Eye (tissue), 1 donor: Measurements from ENCODE around the gene MROH2A.

Experiments
- DNase-seq: peaks from one replicate; pipeline ENCODE4 v3.0.0-alpha.2; 2015

The MROH2A gene

DNA sequence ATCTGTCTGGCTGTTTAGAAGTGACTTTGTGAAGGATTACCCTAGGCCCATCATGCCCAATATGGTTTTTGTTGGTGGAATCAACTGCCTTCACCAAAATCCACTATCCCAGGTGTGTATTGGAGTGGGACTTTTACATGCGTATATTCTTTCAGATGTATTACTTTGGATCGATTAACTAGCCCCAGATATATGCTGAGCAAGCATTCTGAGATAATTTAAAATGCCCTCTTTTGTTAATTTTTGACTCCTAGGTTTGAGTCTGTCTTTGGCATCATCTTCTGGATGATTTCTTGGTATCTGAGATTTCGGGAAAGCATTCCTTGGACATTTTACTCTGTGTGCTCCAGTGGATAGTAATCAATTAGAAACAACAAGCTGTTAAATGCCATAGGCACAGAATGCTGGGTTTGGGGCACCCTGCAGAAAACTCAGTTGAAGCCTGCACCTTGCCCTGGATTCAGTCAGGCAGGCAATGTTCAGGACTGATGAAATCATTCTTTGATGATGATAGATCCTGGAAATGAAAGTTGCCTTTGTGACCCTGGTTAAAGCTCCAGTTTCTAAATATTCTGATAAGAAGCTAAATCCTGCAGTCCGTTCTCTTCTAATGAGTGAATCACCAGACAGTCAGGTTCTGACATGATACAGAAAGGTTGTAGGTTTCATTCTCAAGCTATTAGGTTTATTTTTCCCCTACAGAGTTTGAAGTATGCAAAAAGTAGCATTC is 16.9 kb upstream of the MROH2A start:
- DNase-seq, result no peak

DNA sequence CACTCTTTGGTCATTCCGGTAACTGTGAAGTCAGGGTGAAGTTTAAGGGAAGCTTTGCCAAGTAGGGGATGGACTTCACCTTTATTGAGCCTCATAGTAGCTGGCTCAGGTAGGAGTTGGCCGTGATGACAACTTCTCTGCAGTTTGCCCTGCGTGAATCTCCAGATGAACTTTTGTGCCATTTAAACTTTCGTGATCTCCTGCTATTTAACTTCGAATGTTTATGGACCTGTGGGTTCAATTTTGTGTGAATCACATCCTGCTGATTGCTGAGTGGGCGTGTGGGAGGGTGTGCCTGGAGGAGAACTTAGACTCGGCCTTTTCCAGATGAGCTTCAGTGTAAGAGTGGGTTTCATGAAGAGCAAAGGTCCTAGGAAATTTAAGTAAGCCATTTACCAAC is 13.9 kb upstream of the MROH2A start:
- DNase-seq, result no peak

DNA sequence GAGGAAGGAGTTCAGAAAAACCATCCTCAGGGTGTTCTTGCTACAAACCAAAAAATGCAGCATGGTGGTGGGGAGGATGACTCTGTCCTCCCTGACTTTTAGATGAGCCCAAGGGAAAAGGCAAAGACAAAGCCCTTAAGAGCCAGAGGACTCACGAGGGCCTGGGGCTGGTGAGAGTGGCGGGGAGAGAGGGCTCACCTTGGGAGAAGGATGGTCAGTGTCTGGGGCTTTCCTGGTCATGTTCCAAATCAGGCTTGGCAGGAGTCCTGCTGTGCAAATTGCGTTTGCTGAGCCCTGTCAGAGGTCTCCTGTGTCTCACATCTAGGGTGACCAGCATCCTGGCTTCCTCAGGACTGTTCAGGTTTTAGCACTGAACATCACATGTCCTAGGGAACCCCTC is 13.4 kb upstream of the MROH2A start:
- DNase-seq, result no peak

DNA sequence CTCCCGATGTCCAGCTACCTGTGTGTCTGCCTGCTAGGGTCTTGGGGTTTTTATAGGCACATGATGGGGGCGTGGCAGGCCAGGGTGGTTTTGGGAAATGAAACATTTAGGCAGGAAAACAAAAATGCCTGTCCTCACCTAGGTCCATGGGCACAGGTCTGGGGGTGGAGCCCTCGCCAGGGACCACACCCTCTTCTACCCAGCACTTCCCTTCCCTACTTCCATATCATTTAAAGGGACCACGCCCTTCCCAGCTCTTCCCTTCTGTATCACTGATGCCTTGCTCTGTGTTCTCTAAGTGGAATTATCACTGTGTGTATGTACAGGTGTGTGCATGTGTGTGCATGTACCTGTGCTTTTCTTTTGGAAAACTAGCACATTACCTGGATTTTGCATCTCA is 11.7 kb upstream of the MROH2A start:
- DNase-seq, result no peak

DNA sequence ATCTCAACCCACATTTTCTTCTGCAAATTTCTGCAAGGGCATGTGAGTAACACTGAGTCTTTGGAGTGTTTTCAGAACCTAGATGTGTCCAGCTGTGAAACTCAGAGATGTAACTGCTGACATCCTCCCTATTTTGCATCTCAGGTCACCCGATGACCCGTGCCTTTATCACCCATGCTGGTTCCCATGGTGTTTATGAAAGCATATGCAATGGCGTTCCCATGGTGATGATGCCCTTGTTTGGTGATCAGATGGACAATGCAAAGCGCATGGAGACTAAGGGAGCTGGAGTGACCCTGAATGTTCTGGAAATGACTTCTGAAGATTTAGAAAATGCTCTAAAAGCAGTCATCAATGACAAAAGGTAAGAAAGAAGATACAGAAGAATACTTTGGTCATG is 10.1 kb upstream of the MROH2A start:
- DNase-seq, result peak; percentile 69

DNA sequence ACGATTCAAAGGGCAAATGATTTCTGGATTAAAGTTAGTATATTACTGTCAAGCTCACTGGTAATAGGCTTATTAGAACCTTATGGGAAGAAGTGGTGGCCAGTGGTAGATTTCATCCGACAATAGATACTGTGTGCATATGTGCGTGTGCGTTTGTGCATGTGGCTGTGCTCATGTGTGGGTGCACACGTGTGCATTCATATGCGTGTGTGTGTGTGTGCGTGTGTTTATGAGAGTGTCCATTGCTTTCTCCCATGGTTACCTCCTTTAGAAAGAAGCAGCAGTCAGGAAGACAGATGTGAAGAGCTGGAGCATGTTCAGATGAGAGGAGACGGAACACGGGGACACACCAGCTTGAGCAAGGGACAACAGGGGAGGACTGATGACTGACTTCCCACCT is 8.9 kb upstream of the MROH2A start:
- no peak for DNase-seq

DNA sequence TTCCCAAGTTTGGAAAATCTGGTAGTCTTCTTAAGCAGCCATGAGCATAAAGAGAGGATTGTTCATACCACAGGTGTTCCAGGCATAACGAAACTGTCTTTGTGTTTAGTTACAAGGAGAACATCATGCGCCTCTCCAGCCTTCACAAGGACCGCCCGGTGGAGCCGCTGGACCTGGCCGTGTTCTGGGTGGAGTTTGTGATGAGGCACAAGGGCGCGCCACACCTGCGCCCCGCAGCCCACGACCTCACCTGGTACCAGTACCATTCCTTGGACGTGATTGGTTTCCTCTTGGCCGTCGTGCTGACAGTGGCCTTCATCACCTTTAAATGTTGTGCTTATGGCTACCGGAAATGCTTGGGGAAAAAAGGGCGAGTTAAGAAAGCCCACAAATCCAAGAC is 6.0 kb upstream of the MROH2A start:
- DNase-seq, result no peak

DNA sequence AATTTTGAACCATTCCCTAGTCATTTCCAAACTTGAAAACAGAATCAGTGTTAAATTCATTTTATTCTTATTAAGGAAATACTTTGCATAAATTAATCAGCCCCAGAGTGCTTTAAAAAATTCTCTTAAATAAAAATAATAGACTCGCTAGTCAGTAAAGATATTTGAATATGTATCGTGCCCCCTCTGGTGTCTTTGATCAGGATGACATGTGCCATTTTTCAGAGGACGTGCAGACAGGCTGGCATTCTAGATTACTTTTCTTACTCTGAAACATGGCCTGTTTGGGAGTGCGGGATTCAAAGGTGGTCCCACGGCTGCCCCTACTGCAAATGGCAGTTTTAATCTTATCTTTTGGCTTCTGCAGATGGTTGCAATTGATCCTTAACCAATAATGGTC is 5.5 kb upstream of the MROH2A start:
- DNase-seq, result no peak

DNA sequence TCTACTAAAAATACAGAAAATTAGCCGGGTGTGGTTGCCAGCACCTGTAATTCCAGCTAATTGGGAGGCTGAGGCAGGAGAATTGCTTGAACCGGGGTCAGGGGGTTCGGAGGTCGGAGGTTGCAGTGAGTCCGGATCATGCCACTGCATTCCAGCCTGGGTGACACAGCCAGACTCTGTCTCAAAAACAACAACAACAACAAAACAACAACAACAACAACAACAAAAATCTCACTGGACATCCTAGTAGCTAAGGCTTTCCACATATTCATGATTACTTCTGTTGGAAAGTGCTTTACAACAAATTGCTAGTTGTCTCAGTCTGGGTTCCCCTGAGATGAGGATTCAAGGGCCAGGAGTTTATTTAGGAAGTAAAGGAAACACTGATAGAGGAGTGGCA is 4.3 kb upstream of the MROH2A start:
- no peak for DNase-seq

DNA sequence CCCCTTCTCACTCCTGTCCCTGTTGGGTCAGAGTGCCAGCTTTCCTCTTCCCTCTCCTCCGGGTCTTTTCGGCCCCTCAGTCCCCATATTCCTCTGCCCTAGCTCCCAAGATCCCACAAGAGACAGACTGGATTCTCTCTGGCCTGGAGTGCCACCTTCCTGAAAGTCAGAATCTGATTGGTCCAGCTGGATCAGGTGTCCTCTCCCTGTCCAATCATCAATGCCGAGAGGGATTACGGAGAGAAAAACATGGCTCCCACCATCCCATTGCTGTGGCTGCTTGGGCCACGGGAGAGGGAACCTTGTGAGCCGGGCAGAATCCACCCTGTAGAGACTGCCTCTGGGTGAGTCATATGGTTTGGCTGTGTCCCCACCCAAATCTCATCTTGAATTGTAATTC is 2.7 kb upstream of the MROH2A start:
- no peak for DNase-seq

DNA sequence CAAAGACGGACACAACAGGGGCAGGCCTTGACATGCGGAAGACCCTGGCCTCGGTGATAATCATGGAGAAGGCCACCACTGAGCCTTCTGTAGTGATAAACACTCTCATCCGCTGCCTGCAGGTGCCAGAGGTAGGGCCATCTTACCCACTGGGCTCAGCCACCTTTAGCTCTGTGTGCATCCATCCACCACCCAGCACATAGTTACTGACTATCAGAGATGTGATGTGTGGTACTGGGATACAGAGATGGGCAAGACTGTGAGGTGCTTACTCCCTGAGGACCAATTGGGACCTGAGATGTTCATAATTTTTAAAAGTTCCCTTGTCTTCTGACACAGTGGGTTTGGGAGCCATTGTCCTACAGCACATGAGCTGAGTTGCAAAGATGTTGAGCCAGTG is 1.6 kb downstream of the MROH2A start:
- no peak for DNase-seq

DNA sequence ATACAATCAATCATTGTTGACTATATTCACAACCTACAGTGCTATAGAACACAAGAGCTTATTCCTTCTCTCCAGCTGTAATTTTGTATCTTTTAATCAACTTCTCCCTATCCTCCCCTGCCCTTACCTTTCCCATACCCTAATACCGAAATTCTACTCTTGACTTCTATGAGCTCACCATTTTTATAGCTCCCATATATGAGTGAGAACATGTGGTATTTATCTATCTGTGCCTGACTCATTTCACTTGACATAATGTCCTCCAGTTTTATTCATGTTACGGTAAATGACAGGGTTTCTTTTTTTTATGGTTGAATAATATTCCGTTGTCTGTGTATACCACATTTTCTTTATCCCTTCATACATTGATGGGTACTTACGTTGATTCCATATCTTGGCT is 2.6 kb downstream of the MROH2A start:
- no peak for DNase-seq

DNA sequence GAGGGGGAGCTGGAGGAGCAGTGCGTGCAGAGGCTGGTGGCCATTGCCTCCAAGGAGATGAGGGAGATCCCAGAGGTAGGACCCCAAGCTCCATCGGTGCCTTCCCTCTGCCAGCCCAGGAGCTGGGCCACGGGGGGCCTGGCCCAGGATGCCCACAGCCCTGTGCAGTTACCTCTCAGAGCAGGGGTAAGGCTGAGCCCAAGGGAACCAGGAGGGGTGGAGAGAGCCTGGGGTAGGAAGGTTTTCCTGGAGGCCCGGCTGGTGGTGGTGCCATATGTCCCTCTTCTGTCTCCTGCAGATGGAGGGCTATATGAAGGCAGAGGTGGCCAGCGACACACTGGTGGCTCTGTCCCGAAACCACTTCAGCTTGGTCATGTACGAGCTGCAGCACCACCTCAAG is 11.4 kb downstream of the MROH2A start:
- DNase-seq, result no peak

DNA sequence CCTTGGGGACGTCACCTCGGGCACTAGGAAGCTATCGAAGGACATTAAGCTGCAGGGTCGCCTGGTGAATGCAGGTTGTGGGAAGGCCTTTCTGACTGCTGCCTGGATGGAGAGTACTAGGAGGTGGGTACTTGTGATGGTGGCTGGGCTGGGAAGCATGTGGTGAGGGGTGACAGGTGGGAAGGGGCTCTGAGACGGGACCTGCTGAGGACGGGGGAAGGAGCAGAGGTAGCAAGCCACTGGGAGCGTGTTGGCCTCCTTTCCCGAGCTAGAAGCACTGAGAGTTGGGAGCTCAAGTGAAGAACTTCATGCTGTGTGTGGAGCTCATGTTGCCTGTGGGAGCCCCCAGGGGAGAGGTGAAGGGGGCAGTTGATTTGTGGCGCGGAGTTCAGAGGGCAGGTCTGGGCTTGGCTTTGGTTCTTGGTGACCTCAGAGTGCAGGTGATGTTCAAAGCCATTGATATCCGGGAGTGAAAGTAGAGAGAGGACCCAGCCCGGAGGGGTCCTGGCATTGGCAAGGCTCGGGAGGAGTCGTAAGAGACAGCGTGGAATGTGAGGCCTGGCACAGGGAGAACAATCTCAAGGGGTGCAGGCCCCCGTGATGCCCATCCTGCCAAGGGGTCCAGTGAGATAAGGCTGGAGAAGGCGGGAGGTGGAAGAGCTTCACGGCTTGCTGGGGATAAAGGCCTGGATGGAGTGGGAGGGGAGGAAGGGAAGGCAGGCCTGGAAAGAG is 13.2 kb downstream of the MROH2A start:
- DNase-seq, result no peak

DNA sequence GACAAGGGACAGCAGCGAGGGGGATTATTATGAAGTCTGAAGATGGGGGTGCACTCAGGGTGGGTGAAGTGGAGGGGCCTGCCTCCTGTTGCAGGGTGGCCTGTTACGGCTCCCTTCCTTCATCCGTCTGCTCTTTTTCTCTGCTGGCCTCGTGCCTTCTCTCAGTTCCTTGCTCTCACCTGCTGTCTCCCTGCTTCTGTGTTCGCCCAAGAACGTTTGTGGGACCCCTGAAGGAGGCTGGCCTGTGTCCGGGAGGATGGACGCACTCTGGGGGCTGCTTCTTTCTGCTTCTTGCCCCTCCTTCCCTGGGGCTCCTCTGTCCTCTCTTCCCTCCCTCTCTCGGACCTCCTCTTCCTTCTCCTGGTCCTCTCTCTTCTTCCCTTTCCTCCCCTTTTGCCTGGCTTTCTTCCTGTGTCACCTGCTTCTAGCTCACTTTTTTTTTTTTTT is 13.8 kb downstream of the MROH2A start:
- DNase-seq, result no peak

DNA sequence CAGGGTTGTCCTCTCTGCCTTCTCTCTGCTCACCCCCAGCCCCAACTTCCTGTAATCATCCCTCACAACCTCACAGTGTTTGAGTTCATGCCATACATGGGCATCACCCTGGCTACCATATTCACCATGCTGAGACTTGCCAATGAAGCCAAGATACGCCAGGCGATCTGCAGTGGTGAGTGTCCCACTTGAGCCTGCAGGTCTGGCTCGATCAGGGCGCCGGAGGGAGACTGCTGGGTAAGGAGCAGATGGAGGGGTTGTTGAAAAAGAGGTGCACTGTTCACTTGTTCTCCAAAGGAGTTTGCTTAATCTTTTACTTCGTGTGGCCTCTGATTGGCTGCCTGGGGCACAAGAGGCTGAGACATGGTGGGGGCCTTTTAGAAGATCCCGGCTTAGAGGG is 14.6 kb downstream of the MROH2A start:
- DNase-seq, result no peak

DNA sequence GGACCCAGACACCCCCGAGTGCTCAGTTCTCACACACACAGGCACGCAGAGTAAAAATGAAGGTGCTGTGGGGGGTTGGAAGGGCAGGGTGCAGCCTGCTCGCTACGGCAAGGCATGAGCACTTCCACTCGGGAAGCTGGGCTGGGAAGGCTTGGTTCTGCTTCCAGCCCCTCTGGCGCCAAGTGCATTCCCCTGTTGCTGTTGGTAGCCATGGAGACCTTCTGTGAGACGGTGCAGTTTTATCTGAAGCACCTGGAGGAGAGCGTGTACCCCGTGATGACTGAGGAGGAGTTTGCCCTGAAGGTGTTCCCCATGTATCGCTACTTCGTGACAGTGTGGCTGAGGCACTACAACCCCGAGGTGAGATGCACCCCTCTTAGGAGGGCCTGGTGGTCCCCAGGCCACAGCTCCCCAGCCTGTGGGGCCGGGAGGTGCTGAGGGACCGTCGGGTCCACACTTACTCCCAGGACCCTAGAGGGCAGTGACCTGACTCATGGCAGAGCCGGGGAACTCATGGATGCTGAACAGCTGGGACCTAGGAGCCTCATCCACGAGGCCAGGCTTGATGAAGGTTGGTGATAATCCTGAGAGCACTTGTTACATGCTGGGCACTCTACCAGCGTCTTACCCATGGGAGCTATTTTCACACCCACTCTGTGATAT is 15.5 kb downstream of the MROH2A start:
- no peak for DNase-seq

DNA sequence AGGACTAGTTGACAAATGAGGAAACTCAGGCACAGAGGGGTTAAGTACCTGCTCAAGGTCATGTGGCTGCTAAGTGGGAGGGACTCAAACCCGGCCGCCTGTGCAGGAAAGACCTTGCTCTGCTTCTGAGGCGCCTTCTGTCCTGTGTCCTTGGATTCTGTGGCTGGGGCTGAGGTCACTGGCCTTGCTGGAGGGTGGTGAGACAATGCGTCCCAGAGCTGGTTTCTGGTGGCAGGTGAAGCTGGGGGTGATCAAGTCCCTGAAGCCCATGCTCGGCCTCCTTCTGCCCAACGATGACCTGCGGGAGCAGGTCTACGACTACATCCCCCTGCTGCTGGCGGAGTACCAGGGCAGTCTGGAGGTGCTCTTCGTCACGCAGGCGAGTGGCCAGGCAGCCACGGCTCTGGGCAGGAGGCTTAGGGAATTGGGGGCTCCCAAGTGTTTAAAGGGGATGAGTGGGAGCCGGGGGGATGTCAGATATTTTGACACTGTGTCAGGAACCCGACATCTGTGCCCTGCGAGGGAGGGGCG is 16.1 kb downstream of the MROH2A start:
- DNase-seq, result no peak

DNA sequence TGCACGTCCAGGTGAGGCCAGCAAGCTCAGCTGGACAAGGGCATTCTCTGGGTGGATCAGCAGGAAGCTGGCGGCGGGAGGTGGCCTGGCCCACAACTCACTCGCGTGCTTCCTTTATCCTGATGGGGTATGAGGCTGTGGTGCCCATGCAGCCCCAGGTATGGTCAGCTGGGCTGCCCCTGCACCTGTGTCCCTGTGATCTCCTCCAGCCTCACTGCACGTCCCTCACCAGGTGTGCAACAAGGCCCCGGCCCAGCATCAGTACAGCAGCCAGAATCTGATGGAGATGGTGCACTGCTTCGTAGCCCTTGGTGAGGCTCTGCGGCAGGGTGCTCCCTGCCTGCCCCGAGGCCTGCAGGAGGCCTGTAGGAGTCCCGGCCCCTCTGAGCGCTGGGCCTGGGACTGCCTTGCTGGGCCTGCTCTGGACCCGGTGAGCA is 17.6 kb downstream of the MROH2A start:
- no peak for DNase-seq

DNA sequence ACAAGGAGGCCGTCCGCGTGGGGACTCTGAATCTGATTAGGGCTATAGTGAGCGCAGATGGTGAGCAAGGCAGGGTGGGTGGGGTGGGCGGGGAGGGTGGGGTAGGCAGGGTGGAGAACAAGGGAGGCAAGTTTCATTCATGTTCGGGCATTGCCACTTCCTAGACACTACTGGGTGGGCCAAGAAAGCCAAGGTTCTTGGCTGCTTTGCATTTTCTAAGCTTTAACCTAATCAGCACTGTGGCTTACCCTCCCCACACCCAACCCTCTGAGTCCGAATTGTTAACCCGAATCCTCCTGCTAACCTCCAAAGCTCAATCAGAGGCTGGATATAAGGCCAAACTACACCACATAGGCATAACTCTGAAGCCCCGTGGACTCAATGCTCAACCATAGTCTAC is 18.1 kb downstream of the MROH2A start:
- DNase-seq, result no peak

DNA sequence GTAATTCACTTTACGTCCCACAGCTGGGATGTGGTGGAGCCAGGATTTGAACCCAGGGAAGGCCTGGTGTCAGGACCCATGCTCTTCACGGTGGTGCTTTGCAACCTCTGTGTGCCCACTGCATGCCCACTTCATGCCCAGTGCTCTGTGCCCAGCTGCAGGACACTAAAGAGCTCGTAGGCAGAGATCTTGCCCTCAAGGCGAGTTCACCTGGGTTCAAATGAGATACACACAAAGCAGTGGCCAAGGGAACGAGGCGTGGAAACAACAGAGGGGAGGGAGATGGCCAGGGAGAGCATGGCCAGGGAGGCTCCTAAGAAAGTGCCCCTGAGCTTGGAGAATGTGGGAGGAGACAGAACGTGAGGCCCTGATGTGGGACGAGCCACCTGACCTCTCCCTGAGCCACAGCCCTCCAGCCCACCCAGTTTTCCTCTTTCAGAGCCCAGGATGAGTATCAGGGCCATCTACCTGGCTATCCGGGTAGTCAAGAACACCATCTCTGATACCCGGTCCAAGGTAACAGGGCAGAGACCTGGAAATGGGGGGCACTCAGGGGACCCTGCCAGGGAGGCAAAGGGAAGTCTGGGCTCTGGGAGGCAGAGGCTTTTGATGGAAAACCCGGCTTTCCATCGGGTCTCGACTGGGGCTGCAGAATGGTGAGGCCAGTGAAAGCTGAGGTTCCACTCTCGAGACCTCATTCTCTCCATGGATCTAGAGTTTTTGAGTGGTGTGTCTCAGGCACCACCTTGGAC is 20.4 kb downstream of the MROH2A start:
- no peak for DNase-seq

DNA sequence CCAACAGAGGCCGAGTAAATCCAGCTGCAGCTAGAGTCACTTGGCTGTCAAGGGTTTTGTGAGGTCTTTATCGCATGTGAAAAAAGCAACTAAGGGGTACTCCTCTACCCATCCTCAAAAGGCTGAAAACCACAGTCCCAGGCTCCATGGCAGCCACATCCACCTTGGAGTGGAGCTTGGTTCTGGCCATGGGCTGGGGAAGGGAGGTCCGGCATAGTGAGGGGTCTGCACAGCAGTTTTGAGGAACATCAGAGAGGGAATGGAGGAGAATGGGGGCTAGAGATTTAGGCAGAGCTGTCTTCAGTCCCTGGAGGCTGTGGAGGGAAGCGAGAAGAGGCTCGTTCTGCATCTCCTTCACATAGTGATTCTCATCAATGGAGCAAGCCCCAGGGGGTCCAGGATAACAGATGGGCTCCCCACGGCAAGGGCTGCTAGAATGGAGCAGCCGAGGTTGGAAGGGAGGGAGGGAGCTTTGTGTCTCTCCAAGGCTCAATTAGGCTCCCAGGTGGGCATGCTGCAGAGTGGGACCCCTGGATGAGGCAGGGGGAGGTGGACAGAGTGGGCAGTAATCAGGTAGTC is 21.0 kb downstream of the MROH2A start:
- peak; percentile 7 for DNase-seq

DNA sequence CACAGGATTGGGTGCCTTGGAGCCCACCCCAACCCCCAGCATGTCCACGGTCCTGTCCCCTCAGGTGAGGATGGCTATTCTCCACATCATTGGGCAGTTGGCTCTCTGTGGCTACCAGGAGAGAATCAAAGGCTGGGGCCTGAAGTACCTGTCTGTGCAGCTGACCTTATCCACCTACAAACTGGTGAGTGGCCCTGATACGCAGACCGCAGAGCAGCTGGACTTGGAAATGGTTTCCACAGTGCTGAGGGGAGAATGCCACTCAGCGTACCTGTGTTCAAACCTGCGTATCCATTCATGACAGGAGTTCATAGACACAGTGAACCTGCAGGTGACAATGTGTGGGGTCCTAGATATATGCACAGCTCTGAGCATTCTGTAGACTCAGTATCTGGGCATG is 21.6 kb downstream of the MROH2A start:
- DNase-seq, result no peak
